GM12873 (cell line): ENCODE results near the gene TENM3.

Source experiments
- TF ChIP-seq, protein P1 (sequence below): IDR thresholded peaks from 2 replicates; pipeline ENCODE4 v1.5.1; 2012; ENCODE audit warnings: low read depth, mild to moderate bottlenecking, moderate library complexity, low read length, control low read depth; ENCODE audit not compliant: insufficient read depth; ENCODE audit errors: missing control alignments

The TENM3 gene

DNA sequence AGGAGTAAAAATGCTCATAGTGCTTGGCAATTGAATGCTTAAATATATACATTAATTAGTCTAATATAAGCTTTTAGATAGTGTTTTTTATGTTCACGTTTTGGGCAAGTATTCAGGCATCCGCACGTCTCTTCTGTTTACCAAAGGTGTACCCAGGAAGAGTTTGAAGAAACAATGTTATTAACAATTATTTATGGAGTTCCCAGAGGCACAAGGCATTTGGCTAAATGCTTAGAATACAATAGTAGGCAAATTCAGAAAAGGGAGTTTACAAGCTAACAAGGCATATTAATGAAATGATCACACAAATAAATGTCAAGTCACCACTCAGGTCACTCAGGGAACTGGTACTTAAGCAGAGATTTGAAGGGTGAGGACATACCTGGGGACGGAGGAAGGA, 294.8 kb downstream of the TENM3 start:
- TF ChIP-seq, protein P1, sequence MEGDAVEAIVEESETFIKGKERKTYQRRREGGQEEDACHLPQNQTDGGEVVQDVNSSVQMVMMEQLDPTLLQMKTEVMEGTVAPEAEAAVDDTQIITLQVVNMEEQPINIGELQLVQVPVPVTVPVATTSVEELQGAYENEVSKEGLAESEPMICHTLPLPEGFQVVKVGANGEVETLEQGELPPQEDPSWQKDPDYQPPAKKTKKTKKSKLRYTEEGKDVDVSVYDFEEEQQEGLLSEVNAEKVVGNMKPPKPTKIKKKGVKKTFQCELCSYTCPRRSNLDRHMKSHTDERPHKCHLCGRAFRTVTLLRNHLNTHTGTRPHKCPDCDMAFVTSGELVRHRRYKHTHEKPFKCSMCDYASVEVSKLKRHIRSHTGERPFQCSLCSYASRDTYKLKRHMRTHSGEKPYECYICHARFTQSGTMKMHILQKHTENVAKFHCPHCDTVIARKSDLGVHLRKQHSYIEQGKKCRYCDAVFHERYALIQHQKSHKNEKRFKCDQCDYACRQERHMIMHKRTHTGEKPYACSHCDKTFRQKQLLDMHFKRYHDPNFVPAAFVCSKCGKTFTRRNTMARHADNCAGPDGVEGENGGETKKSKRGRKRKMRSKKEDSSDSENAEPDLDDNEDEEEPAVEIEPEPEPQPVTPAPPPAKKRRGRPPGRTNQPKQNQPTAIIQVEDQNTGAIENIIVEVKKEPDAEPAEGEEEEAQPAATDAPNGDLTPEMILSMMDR = no peak

DNA sequence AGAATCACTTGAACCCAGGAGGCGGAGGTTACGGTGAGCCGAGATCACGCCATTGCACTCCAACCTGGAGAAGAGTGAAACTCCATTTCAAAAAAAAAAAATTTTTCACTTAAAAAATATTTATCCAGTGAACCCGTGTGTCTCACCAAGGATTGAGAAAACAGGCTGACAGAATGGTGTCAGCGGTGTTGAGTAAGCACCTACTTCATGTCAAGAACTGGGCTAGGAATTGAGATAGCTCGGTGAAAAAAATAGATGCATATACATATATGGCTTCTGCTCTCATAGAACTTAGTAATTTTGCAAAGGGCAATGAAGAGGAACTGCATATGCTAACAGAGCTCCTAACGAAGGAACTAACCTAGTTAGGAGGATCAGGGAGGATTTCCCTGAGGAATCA, 297.3 kb downstream of the TENM3 start:
- TF ChIP-seq, protein P1 = no peak

DNA sequence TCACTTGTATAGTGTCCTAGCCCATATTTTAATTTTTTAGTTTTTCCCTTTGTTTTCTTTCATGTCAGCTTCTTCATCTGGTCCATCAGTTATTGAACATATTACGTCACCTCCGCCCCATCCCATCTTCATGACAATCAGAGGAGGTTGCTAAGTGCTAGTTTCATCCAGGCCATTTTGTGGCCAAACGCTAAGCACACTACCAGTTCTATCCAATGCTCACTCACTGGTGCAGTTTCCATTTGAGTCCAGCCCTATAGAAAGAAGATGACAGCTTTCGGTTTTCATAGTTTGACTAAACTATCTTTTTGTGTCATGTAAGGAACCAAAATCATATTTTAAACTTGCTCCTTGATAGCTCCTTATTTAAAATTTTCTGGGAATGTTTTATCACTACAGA, 304.2 kb downstream of the TENM3 start:
- TF ChIP-seq, protein P1 = no peak

DNA sequence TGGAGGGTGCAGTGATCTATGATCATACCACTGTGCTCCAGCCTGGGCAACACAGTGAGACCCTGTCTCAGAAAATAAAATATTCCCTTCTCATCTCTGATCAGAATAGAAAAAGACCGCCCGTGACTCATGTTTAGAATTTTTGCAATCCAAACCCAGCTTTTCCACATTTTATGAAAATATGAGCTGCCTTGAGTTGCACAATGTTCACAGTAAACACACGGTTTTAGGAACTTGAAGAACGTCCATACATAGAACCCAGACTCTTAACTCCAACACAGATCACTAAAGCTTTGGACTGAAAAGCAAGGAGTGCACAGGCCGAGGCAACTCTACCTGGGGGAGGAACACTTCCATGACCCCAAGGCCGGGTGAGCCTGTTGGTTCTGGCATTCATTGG, 305.0 kb downstream of the TENM3 start:
- TF ChIP-seq, protein P1 = no peak

DNA sequence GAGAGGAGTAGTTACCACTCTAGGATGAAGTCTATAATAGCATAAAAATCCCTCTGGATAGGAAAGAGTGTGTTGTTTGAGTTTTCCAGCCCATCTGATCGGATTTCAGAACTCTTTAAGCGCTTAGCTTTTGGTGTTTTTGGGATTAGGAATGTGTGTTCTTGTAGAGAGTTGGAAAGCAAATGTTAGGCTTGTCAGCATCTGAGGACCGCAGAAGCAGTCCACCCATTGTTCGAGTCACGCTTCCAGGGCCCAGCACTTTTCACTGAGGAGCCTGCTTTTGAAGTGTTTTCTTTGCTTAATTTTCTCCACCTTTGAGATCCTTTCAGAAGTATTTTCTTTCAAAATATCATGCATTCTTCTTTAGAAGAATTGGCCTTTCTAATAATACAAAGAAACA, 306.2 kb downstream of the TENM3 start:
- TF ChIP-seq, protein P1 = no peak

DNA sequence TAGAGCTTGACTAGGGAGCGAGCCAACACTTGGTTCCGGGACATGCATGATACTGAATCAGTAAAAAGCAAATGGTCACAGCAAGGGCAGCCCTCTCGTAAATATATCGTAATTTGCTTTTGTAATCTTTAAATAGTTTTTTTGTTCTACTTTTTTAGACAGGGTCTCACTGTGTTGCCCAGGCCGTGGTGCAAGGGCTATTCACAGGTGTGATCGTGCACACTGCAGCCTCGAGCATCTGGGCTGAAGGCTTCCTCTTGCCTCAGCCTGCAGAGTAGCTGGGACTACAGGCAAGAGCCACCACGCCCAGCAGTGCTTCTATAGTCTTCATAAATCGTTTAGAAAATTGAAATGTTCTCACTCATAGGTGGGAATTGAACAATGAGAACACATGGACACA, 309.7 kb downstream of the TENM3 start:
- TF ChIP-seq, protein P1 = no peak

DNA sequence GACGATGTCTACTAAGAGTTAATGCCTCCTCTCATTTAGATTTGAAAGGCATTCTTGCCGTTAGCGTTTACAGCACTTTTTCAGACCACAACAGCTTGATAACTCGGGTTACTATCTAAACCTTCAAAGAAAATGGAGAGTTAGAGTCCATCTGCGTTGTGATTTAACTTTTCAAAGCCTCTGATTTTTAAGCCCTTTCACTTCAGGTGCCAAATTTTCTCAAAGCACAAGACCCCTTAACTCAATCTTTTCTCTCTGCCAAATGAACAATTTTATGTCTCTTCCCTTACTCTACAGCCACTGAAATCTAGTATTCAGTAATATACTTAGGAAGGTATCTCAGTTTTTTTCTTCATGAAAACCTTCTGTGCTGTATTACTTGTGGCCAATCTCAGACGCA, 310.5 kb downstream of the TENM3 start:
- TF ChIP-seq, protein P1 = no peak
